GM12878 (cell line): ENCODE results near the gene SYNRG. TPM values are rescaled to one million over a fixed set of nuclear protein-coding genes. Genes with fewer than 3 reads are reported as not detected.

Experiments
- ATAC-seq: fragments of 200-7000 bp; cut with Tn5 transposase; 3 replicates; pipeline ENCODE4 v1.9.1; 2020; ENCODE audit warnings: mild to moderate bottlenecking, moderate library complexity
- BruUV-seq: library from RNA; stranded (reverse); fragments of 400-500 nt; replicated peaks from 2 replicates; lab custom pipeline; 2021; lab: Mats Ljungman, UMichigan
- CTCF ChIA-PET: fragments of 300-600 bp; sonication (Branson Sonifier 250); formaldehyde crosslinking; extraction: SDS; loops from one replicate; lab custom pipeline; 2021; ENCODE audit warnings: inconsistent platforms; lab: Yijun Ruan, JAX
- POLR2A ChIA-PET: fragments of 350-600 bp; formaldehyde crosslinking; extraction: SDS; loops from one replicate; lab custom pipeline; 2021; ENCODE audit warnings: inconsistent platforms; lab: Charles Lee
- RAD21 ChIA-PET: fragments of 300-600 bp; sonication (Branson Sonifier 250); formaldehyde crosslinking; loops from one replicate; lab custom pipeline; 2023; ENCODE audit warnings: antibody characterized with exemption; ENCODE audit not compliant: unreplicated experiment; lab: Charles Lee
- SMC1A ChIA-PET: fragments of 300-600 bp; sonication (Branson Sonifier 250); formaldehyde crosslinking; loops from one replicate; lab custom pipeline; 2023; ENCODE audit not compliant: unreplicated experiment, uncharacterized antibody; lab: Charles Lee
- DNase-seq: peaks from one replicate; pipeline ENCODE4 v3.0.0-alpha.2; 2011; ENCODE audit warnings: low read depth, low spot score
- FAIRE-seq: peaks from 3 replicates; lab custom pipeline; 2011; peaks lifted over from hg19 to GRCh38; lab: Jason Lieb, UNC
- H2AFZ ChIP-seq: 2 replicates; pipeline ENCODE4 v1.6.0; 2011; ENCODE audit warnings: low read depth, low read length, control low read depth; ENCODE audit not compliant: control insufficient read depth
- H3K27ac ChIP-seq: 2 replicates; pipeline ENCODE4 v1.5.1; 2011; ENCODE audit warnings: control low read depth; ENCODE audit not compliant: control insufficient read depth, insufficient read depth
- H3K27me3 ChIP-seq, 2 experiments: replicated peaks in 1 of 2; 2 replicates each; pipeline versions ENCODE4 v1.6.0 to v1.6.1; 2011; ENCODE audit warnings: low read length in 1 of 2; ENCODE audit not compliant: control insufficient read depth in 2 of 2, insufficient read depth in 2 of 2
- H3K36me3 ChIP-seq, 2 experiments: 2 replicates each; pipeline ENCODE4 v1.5.1; 2011; ENCODE audit warnings: low read length in 1 of 2; ENCODE audit not compliant: control insufficient read depth in 2 of 2, insufficient read depth in 2 of 2
- H3K4me1 ChIP-seq: 2 replicates; pipeline ENCODE4 v1.6.1; 2011; ENCODE audit warnings: mild to moderate bottlenecking, low read length, moderate library complexity, mixed read lengths; ENCODE audit not compliant: control insufficient read depth, insufficient read depth
- H3K4me2 ChIP-seq: 2 replicates; pipeline ENCODE4 v1.6.0; 2011; ENCODE audit warnings: control low read depth; ENCODE audit not compliant: control insufficient read depth, insufficient read depth
- H3K4me3 ChIP-seq: fragments of 200-600 bp; sonication (generic); 2 replicates; pipeline ENCODE4 v1.5.1; 2016
- H3K79me2 ChIP-seq: 2 replicates; pipeline ENCODE4 v1.6.0; 2011; ENCODE audit warnings: low read length; ENCODE audit not compliant: control insufficient read depth, insufficient read depth
- H3K9ac ChIP-seq: 2 replicates; pipeline ENCODE4 v1.8.0; 2011; ENCODE audit warnings: low read length, control low read depth, mixed read lengths; ENCODE audit not compliant: control insufficient read depth, insufficient read depth
- H3K9me3 ChIP-seq: replicated peaks from 3 replicates; pipeline ENCODE4 v1.5.1; 2011; ENCODE audit warnings: mild to moderate bottlenecking, low read length; ENCODE audit not compliant: control insufficient read depth, insufficient read depth
- H4K20me1 ChIP-seq: 2 replicates; pipeline ENCODE4 v1.6.0; 2011; ENCODE audit not compliant: control insufficient read depth, insufficient read depth
- CBFB ChIP-seq: IDR thresholded peaks from 2 replicates; pipeline ENCODE4 v1.6.1; 2016; ENCODE audit warnings: antibody characterized with exemption, low read depth
- CHD2 ChIP-seq: IDR thresholded peaks from 2 replicates; pipeline ENCODE4 v1.6.1; 2011; ENCODE audit warnings: low read depth, low read length, improper control_type of control experiment, borderline replicate concordance
- CREM ChIP-seq: IDR thresholded peaks from 2 replicates; pipeline ENCODE4 v1.6.1; 2014; ENCODE audit warnings: antibody characterized with exemption, low read depth
- EGR1 ChIP-seq, 2 experiments: IDR thresholded peaks; 1 replicate in 1 of 2; 2 replicates in 1 of 2; pipeline ENCODE4 v1.6.1; 2011 to 2012; ENCODE audit warnings: low read depth in 2 of 2, low read length in 2 of 2, borderline replicate concordance in 1 of 2, mild to moderate bottlenecking in 1 of 2, moderate library complexity in 1 of 2
- IRF4 ChIP-seq: IDR thresholded peaks from 2 replicates; pipeline ENCODE4 v1.6.1; 2011; ENCODE audit warnings: low read depth, low read length
- JUNB ChIP-seq: IDR thresholded peaks from 2 replicates; pipeline ENCODE4 v1.6.1; 2016; ENCODE audit warnings: antibody characterized with exemption, mild to moderate bottlenecking
- MTA3 ChIP-seq: IDR thresholded peaks from 2 replicates; pipeline ENCODE4 v1.6.1; 2012; ENCODE audit warnings: low read length, inconsistent platforms, borderline replicate concordance
- MXI1 ChIP-seq: fragments of 150-350 bp; IDR thresholded peaks from 2 replicates; pipeline ENCODE4 v1.6.1; 2011; ENCODE audit warnings: low read depth, mild to moderate bottlenecking, inconsistent platforms, low read length, improper control_type of control experiment
- NFXL1 ChIP-seq: fragments of 450-650 bp; IDR thresholded peaks from 2 replicates; pipeline ENCODE4 v1.6.1; 2017; ENCODE audit warnings: antibody characterized with exemption, mild to moderate bottlenecking, borderline replicate concordance
- NFYA ChIP-seq: IDR thresholded peaks from 2 replicates; pipeline ENCODE4 v1.6.1; 2011; ENCODE audit warnings: low read depth, mild to moderate bottlenecking, low read length, improper control_type of control experiment, borderline replicate concordance
- PML ChIP-seq: IDR thresholded peaks from 2 replicates; pipeline ENCODE4 v1.6.1; 2012; ENCODE audit warnings: low read length, inconsistent platforms
- POLR2AphosphoS2 ChIP-seq: IDR thresholded peaks from 2 replicates; pipeline ENCODE4 v1.6.1; 2011; ENCODE audit warnings: low read depth, mild to moderate bottlenecking, low read length, improper control_type of control experiment, moderate library complexity
- POU2F2 ChIP-seq: IDR thresholded peaks from 3 replicates; pipeline ENCODE4 v1.6.1; 2011; ENCODE audit warnings: low read depth, mild to moderate bottlenecking, low read length, borderline replicate concordance
- RAD21 ChIP-seq: IDR thresholded peaks from 2 replicates; pipeline ENCODE4 v1.6.1; 2011; ENCODE audit warnings: mild to moderate bottlenecking, low read depth, low read length, moderate library complexity; ENCODE audit not compliant: insufficient read depth
- RB1 ChIP-seq: fragments of 450-650 bp; formaldehyde crosslinking; IDR thresholded peaks from 2 replicates; pipeline ENCODE4 v1.6.1; 2017; ENCODE audit warnings: mild to moderate bottlenecking, borderline replicate concordance
- SRF ChIP-seq, 2 experiments: IDR thresholded peaks; 2 replicates each; pipeline ENCODE4 v1.6.1; 2011; ENCODE audit warnings: low read depth in 2 of 2, low read length in 2 of 2, mild to moderate bottlenecking in 1 of 2, moderate library complexity in 1 of 2
- ZZZ3 ChIP-seq: IDR thresholded peaks from 2 replicates; pipeline ENCODE4 v1.6.1; 2011; ENCODE audit warnings: low read depth; ENCODE audit not compliant: control insufficient read depth, insufficient read length
- WGBS: methylation state at CpG from one replicate; pipeline ENCODE4 v1.1.6; 2016; ENCODE audit warnings: low lambda C conversion rate; ENCODE audit not compliant: insufficient replicate concordance, insufficient coverage; ENCODE audit errors: missing lambda C conversion rate; 5-methylcytosine and 5-hydroxymethylcytosine counted together
- in situ Hi-C: fragments of 300-500 bp; cut with MboI; formaldehyde crosslinking; loops from 9 replicates; pipeline ENCODE4 v1.14.3; 2018; ENCODE audit warnings: mixed read lengths
- intact Hi-C: fragments of 100-400 bp; cut with micrococcal nuclease; formaldehyde crosslinking; loops from one replicate; pipeline ENCODE4 v1.14.2; 2022; ENCODE audit not compliant: unreplicated experiment
- polyA plus RNA-seq, 11 experiments: library from polyadenylated mRNA; depleted of rRNA in 4 of 11; unstranded in 6 of 11; stranded (reverse) in 5 of 11; fragments of >200 nt; fragmentation: Nextera tagmentation in 4 of 11; fragmentation: Illumina TruSeq in 1 of 11; extraction: Ambion mirVana in 4 of 11; extraction: Trizol in 1 of 11; gene quantifications; 1 replicate in 1 of 11; 2 replicates in 10 of 11; pipeline versions ENCODE4 v1.2.1 to v1.2.3, GENCODE V29; 2011 to 2016; ENCODE audit warnings: inconsistent platforms in 2 of 11, missing spikeins in 2 of 11, low read depth in 1 of 11
- total RNA-seq, 4 experiments: library from RNA; depleted of rRNA in 3 of 4; stranded (reverse); fragments of >200 nt in 3 of 4; fragmentation: Illumina TruSeq in 1 of 4; extraction: Trizol in 1 of 4; gene quantifications; 2 replicates each; pipeline versions ENCODE4 v1.2.1 to v1.2.3, GENCODE V29; 2013 to 2021

The SYNRG gene
- total and polyA plus RNA-seq, 10 of the 15 experiments (the other 5 are each of a cell fraction or from before 2014, with no cell fraction given) = 5.2 to 40.4 (median 26.7) TPM

- TF ChIP-seq IRF4 (no peak), NFYA (no peak), CBFB (no peak), ZZZ3 (no peak)
Measured at GRCh38 chr17:37568350-37569053, 40.7 kb downstream of the SYNRG start (continued).

- Histone ChIP-seq H3K27me3 (no peaks in the 10 kb centered on the region), H3K9me3 (no peaks in the 10 kb centered on the region), H3K79me2 (no peaks in the 10 kb centered on the region), H3K27ac (no peak overlapping the region), H3K4me2 (no peak overlapping the region), H3K9ac (no peak overlapping the region), H4K20me1 (no peaks in the 10 kb centered on the region), H3K4me1 (no peaks in the 10 kb centered on the region), H3K36me3 (peaks cover 2 to 26% of the 10 kb centered on the region in 2 experiments), H2AFZ (no peak overlapping the region), H3K4me3 (no peak overlapping the region)
- ChIA-PET CTCF (no interaction called here), RAD21 (no interaction called here), SMC1A (no interaction called here), POLR2A (no interaction called here)
- in situ Hi-C loops = no loop called here
- no TSS peak for BruUV-seq
- TF ChIP-seq MTA3 = no peak
- no peak for TF ChIP-seq RB1
- TF ChIP-seq POU2F2 = no peak
- TF ChIP-seq POLR2AphosphoS2 = no peak
- TF ChIP-seq CHD2 = no peak
- no peak for TF ChIP-seq NFXL1
- TF ChIP-seq PML = no peak
- TF ChIP-seq RAD21 = no peak
- no peak for TF ChIP-seq CREM
- TF ChIP-seq SRF (IDR thresholded peaks at IDR 0.05; ENCODE audit: low read depth in 2 of 2, low read length in 2 of 2) = no peak
- TF ChIP-seq JUNB = no peak
- TF ChIP-seq EGR1 (IDR thresholded peaks at IDR 0.05; ENCODE audit: borderline replicate concordance in 1 of 2, low read depth in 2 of 2, low read length in 2 of 2) = no peak
- TF ChIP-seq MXI1 = no peak
- no peak for DNase-seq
- ATAC-seq = no peak
- intact Hi-C loops = no loop called here
- 83% methylated on average over 4 of the region's 4 CpGs for WGBS
- no peak for FAIRE-seq
Measured at GRCh38 chr17:37567538-37567937, 41.7 kb downstream of the SYNRG start.
